WTC11 (cell line): ENCODE results near the gene MOB3B. TPM values are rescaled to one million over a fixed set of nuclear protein-coding genes. Genes with fewer than 3 reads are reported as not detected.
A peak's percentile ranks its signal among the peaks of the same experiment; 100 is the strongest.

Experiments used
- ATAC-seq: fragments of 200-7000 bp; cut with Tn5 transposase; 2 replicates; pipeline ENCODE4 v1.10.0; 2021; ENCODE audit warnings: mild to moderate bottlenecking, moderate library complexity
- CTCF ChIA-PET: fragments of 300-600 bp; sonication (Branson Sonifier 250); formaldehyde crosslinking; loops from one replicate; lab custom pipeline; 2021; ENCODE audit warnings: antibody characterized with exemption; lab: Charles Lee
- POLR2A ChIA-PET: fragments of 350-600 bp; sonication (Branson Sonifier 250); formaldehyde crosslinking; loops from one replicate; lab custom pipeline; 2021; ENCODE audit warnings: antibody characterized with exemption; lab: Charles Lee
- DNase-seq: peaks from one replicate; pipeline ENCODE4 v3.0.0; 2021; ENCODE audit warnings: low spot score
- H3K27ac Mint-ChIP-seq: 2 replicates; pipeline ENCODE4 v1.8.0; 2021; ENCODE audit warnings: mixed read lengths
- H3K27me3 Mint-ChIP-seq: 2 replicates; pipeline ENCODE4 v1.8.0; 2021; ENCODE audit warnings: low read depth, mild to moderate bottlenecking, moderate library complexity, mixed read lengths
- H3K36me3 Mint-ChIP-seq: 2 replicates; pipeline ENCODE4 v1.8.0; 2021; ENCODE audit warnings: mixed read lengths
- H3K4me1 Mint-ChIP-seq: 2 replicates; pipeline ENCODE4 v1.8.0; 2022; ENCODE audit warnings: mixed read lengths
- H3K4me3 Mint-ChIP-seq: 2 replicates; pipeline ENCODE4 v1.8.0; 2021; ENCODE audit warnings: mild to moderate bottlenecking, moderate library complexity, mixed read lengths
- H3K9me3 Mint-ChIP-seq: 2 replicates; pipeline ENCODE4 v1.8.0; 2021; ENCODE audit warnings: mixed read lengths
- E2F4 ChIP-seq: sonication (generic); formaldehyde crosslinking; IDR thresholded peaks from 2 replicates; pipeline ENCODE4 v1.8.1; 2022; ENCODE audit warnings: low read depth, mild to moderate bottlenecking, moderate library complexity, missing genetic modification reagents, borderline replicate concordance
- PREB ChIP-seq: sonication (generic); formaldehyde crosslinking; IDR thresholded peaks from 2 replicates; pipeline ENCODE4 v1.8.1; 2022; ENCODE audit warnings: mild to moderate bottlenecking, missing genetic modification reagents, moderate library complexity, borderline replicate concordance
- SOX15 ChIP-seq: fragments of 250-450 bp; sonication (Bioruptor Pico); IDR thresholded peaks from 2 replicates; pipeline ENCODE4 v1.9.0; 2021; ENCODE audit warnings: mild to moderate bottlenecking
- SP1 ChIP-seq: sonication (generic); formaldehyde crosslinking; conservative IDR thresholded peaks from 2 replicates; pipeline ENCODE4 v1.8.1; 2022; ENCODE audit warnings: missing genetic modification reagents
- ZBTB43 ChIP-seq: sonication (generic); formaldehyde crosslinking; IDR thresholded peaks from 2 replicates; pipeline ENCODE4 v1.8.1; 2023; ENCODE audit warnings: mild to moderate bottlenecking, missing genetic modification reagents
- total RNA-seq: library from RNA; stranded (reverse); gene quantifications from 3 replicates; pipeline ENCODE4 v1.2.3, GENCODE V29; 2021
- TF ChIP-seq, protein P1 (sequence below): fragments of 250-450 bp; sonication (Bioruptor Pico); IDR thresholded peaks from 2 replicates; pipeline ENCODE4 v1.9.0; 2021; ENCODE audit warnings: mild to moderate bottlenecking, borderline replicate concordance
- TF ChIP-seq, protein P2 (sequence below): fragments of 250-450 bp; sonication (Bioruptor Pico); IDR thresholded peaks from 2 replicates; pipeline ENCODE4 v1.9.0; 2021; ENCODE audit warnings: mild to moderate bottlenecking
- TF ChIP-seq, protein P3 (sequence below): fragments of 200-600 bp; IDR thresholded peaks from 2 replicates; pipeline ENCODE4 v1.8.0; 2022; ENCODE audit warnings: antibody characterized with exemption

MOB3B gene
- total RNA-seq, 1 experiment from 2014 or later: 25.1 TPM

DNA sequence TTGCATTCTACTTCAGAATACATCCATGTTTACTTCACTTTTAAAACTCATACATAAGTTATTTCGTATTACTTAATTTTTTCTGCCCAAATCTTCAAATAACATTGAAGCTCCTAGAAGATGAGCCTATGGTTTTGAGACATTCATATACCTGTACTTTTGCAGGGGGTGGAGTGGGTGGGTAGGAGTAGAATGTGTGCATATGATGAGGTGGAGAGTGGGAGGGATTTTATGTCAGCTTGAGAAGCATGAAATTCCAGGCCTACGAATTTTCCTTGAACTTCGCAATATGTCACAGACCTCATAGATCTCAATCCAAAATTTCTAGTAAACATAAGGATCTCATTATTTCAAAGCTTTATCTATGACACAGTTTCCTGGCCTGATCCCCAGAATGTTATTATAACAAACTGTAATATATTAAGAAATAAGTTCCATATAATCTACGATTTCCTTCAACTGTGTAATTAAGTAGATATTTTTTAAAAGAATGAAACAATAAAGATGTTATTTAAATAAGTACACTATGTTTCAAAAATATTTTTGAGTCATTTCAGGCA, 19.7 kb upstream of the MOB3B start (continued):
- TF ChIP-seq, protein P1, sequence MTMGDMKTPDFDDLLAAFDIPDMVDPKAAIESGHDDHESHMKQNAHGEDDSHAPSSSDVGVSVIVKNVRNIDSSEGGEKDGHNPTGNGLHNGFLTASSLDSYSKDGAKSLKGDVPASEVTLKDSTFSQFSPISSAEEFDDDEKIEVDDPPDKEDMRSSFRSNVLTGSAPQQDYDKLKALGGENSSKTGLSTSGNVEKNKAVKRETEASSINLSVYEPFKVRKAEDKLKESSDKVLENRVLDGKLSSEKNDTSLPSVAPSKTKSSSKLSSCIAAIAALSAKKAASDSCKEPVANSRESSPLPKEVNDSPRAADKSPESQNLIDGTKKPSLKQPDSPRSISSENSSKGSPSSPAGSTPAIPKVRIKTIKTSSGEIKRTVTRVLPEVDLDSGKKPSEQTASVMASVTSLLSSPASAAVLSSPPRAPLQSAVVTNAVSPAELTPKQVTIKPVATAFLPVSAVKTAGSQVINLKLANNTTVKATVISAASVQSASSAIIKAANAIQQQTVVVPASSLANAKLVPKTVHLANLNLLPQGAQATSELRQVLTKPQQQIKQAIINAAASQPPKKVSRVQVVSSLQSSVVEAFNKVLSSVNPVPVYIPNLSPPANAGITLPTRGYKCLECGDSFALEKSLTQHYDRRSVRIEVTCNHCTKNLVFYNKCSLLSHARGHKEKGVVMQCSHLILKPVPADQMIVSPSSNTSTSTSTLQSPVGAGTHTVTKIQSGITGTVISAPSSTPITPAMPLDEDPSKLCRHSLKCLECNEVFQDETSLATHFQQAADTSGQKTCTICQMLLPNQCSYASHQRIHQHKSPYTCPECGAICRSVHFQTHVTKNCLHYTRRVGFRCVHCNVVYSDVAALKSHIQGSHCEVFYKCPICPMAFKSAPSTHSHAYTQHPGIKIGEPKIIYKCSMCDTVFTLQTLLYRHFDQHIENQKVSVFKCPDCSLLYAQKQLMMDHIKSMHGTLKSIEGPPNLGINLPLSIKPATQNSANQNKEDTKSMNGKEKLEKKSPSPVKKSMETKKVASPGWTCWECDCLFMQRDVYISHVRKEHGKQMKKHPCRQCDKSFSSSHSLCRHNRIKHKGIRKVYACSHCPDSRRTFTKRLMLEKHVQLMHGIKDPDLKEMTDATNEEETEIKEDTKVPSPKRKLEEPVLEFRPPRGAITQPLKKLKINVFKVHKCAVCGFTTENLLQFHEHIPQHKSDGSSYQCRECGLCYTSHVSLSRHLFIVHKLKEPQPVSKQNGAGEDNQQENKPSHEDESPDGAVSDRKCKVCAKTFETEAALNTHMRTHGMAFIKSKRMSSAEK (CRISPR knock-in tag): no peak
- TF ChIP-seq SP1 (CRISPR knock-in tag) (no peak), E2F4 (CRISPR knock-in tag) (no peak), SOX15 (no peak)

- DNase-seq: no peak
- ATAC-seq: peak; percentile 41; the same call in 1 of the 2 replicates
- POLR2A ChIA-PET: no interaction called here
Observed at GRCh38 chr9:27548055-27548741, 18.6 kb upstream of the MOB3B start.

More at GRCh38 chr9:27548055-27548741, 18.6 kb upstream of the MOB3B start:
- H3K4me3 Mint-ChIP-seq: no peak overlapping the region
- H3K9me3 Mint-ChIP-seq: peaks cover 4% of the 10 kb centered on the region
- no peaks in the 10 kb centered on the region for H3K27me3 Mint-ChIP-seq
- TF ChIP-seq, protein P2, sequence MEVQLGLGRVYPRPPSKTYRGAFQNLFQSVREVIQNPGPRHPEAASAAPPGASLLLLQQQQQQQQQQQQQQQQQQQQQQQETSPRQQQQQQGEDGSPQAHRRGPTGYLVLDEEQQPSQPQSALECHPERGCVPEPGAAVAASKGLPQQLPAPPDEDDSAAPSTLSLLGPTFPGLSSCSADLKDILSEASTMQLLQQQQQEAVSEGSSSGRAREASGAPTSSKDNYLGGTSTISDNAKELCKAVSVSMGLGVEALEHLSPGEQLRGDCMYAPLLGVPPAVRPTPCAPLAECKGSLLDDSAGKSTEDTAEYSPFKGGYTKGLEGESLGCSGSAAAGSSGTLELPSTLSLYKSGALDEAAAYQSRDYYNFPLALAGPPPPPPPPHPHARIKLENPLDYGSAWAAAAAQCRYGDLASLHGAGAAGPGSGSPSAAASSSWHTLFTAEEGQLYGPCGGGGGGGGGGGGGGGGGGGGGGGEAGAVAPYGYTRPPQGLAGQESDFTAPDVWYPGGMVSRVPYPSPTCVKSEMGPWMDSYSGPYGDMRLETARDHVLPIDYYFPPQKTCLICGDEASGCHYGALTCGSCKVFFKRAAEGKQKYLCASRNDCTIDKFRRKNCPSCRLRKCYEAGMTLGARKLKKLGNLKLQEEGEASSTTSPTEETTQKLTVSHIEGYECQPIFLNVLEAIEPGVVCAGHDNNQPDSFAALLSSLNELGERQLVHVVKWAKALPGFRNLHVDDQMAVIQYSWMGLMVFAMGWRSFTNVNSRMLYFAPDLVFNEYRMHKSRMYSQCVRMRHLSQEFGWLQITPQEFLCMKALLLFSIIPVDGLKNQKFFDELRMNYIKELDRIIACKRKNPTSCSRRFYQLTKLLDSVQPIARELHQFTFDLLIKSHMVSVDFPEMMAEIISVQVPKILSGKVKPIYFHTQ (CRISPR knock-in tag): no peak
- TF ChIP-seq PREB (CRISPR knock-in tag) (no peak), ZBTB43 (CRISPR knock-in tag) (no peak)
- TF ChIP-seq, protein P3, sequence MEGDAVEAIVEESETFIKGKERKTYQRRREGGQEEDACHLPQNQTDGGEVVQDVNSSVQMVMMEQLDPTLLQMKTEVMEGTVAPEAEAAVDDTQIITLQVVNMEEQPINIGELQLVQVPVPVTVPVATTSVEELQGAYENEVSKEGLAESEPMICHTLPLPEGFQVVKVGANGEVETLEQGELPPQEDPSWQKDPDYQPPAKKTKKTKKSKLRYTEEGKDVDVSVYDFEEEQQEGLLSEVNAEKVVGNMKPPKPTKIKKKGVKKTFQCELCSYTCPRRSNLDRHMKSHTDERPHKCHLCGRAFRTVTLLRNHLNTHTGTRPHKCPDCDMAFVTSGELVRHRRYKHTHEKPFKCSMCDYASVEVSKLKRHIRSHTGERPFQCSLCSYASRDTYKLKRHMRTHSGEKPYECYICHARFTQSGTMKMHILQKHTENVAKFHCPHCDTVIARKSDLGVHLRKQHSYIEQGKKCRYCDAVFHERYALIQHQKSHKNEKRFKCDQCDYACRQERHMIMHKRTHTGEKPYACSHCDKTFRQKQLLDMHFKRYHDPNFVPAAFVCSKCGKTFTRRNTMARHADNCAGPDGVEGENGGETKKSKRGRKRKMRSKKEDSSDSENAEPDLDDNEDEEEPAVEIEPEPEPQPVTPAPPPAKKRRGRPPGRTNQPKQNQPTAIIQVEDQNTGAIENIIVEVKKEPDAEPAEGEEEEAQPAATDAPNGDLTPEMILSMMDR: 0 out of 2 replicates have a peak, but pooled peaks have one; percentile 45
- CTCF ChIA-PET: interaction anchor here (0.8 to 5.1 kb wide), 7 partner anchors 10 to 301 kb away, joined by 3 to 49 read pairs (median 3); no protein-coding TSS in a partner anchor
- peaks cover 3% of the 10 kb centered on the region for H3K4me1 Mint-ChIP-seq
- H3K27ac Mint-ChIP-seq: no peak overlapping the region
- peaks cover 30% of the 10 kb centered on the region for H3K36me3 Mint-ChIP-seq
